HepG2 (cell line): ENCODE data around the gene AP1M1. TPM values are rescaled to one million over a fixed set of nuclear protein-coding genes. Genes with fewer than 3 reads are reported as not detected.

Experiments
- ATAC-seq: fragments of 200-7000 bp; cut with Tn5 transposase; 3 replicates; pipeline ENCODE4 v1.9.1; 2020; ENCODE audit warnings: mild to moderate bottlenecking, moderate library complexity
- BruUV-seq: library from RNA; stranded (reverse); fragments of 400-500 nt; replicated peaks from 2 replicates; lab custom pipeline; 2021; lab: Mats Ljungman, UMichigan
- CTCF ChIA-PET: fragments of 300-600 bp; formaldehyde crosslinking; extraction: SDS; loops from one replicate; lab custom pipeline; 2021; ENCODE audit warnings: low total read pairs, inconsistent platforms, low intra/inter-chr PET ratio; lab: Yijun Ruan, JAX
- POLR2A ChIA-PET: fragments of 350-600 bp; sonication (Branson Sonifier 250); formaldehyde crosslinking; loops from one replicate; lab custom pipeline; 2020; ENCODE audit warnings: antibody characterized with exemption, inconsistent platforms; lab: Yijun Ruan, JAX
- DNase-seq: peaks from one replicate; pipeline ENCODE4 v3.0.0-alpha.2; 2015; ENCODE audit warnings: low spot score
- FAIRE-seq: peaks from 3 replicates; lab custom pipeline; 2011; peaks lifted over from hg19 to GRCh38; lab: Jason Lieb, UNC
- H2AFZ ChIP-seq: one replicate; pipeline ENCODE4 v1.6.1; 2011; ENCODE audit warnings: low read length, inconsistent platforms
- H3K27ac ChIP-seq: fragments of 300-600 bp; 3 replicates; pipeline ENCODE4 v1.8.0; 2011; ENCODE audit warnings: mixed run types, mild to moderate bottlenecking, mixed read lengths, low read length, inconsistent platforms; ENCODE audit not compliant: insufficient read depth; ENCODE audit errors: extremely low read length
- H3K27me3 ChIP-seq, 2 experiments: fragments of 200-600 bp in 1 of 2; 2 replicates in 1 of 2; 3 replicates in 1 of 2; pipeline versions ENCODE4 v1.6.0 to v1.8.0; 2011; ENCODE audit warnings: low read length in 2 of 2, mild to moderate bottlenecking in 2 of 2, moderate library complexity in 2 of 2, inconsistent platforms in 1 of 2; ENCODE audit not compliant: insufficient read depth in 2 of 2, control insufficient read depth in 1 of 2
- H3K36me3 ChIP-seq, 2 experiments: fragments of 200-600 bp in 1 of 2; replicated peaks in 1 of 2; 2 replicates in 1 of 2; 3 replicates in 1 of 2; pipeline versions ENCODE4 v1.5.1 to v1.8.0; 2011; ENCODE audit warnings: low read length in 2 of 2, inconsistent platforms in 1 of 2; ENCODE audit not compliant: insufficient read depth in 2 of 2, control insufficient read depth in 1 of 2
- H3K4me1 ChIP-seq: 2 replicates; pipeline ENCODE4 v1.5.1; 2012; ENCODE audit warnings: low read length, inconsistent platforms; ENCODE audit not compliant: insufficient read depth
- H3K4me2 ChIP-seq: 2 replicates; pipeline ENCODE4 v1.6.0; 2011; ENCODE audit warnings: low read depth, low read length, inconsistent platforms
- H3K4me3 ChIP-seq, 3 experiments: fragments of 200-600 bp in 1 of 3; sonication (generic), shearing (Covaris generic) in 1 of 3; replicated peaks in 1 of 3; 2 replicates each; pipeline ENCODE4 v1.5.1; 2011 to 2016; ENCODE audit warnings: low read length in 3 of 3, inconsistent platforms in 2 of 3, low read depth in 2 of 3, mild to moderate bottlenecking in 2 of 3, control low read depth in 1 of 3, mixed read lengths in 1 of 3; ENCODE audit not compliant: insufficient read depth in 1 of 3
- H3K79me2 ChIP-seq: one replicate; pipeline ENCODE4 v1.6.1; 2011; ENCODE audit warnings: low read length, inconsistent platforms; ENCODE audit not compliant: insufficient read depth
- H3K9ac ChIP-seq: 2 replicates; pipeline ENCODE4 v1.6.0; 2011; ENCODE audit warnings: mild to moderate bottlenecking, low read depth, low read length, inconsistent platforms; ENCODE audit not compliant: insufficient read depth
- H3K9me3 ChIP-seq: 2 replicates; pipeline ENCODE4 v1.5.1; 2012; ENCODE audit warnings: mild to moderate bottlenecking, low read length
- H4K20me1 ChIP-seq: 2 replicates; pipeline ENCODE4 v1.6.0; 2011; ENCODE audit warnings: inconsistent platforms, mild to moderate bottlenecking, low read length, moderate library complexity; ENCODE audit not compliant: insufficient read depth
- AFF4 ChIP-seq: sonication (generic); formaldehyde crosslinking; IDR thresholded peaks from 2 replicates; pipeline ENCODE4 v1.4.0; 2020; ENCODE audit warnings: missing genetic modification reagents
- CHD4 ChIP-seq: fragments of 200-600 bp; sonication (generic); IDR thresholded peaks from 2 replicates; pipeline ENCODE4 v1.7.0; 2017; ENCODE audit warnings: mild to moderate bottlenecking, low read length, borderline replicate concordance
- FOXP1 ChIP-seq, 2 experiments: fragments of 450-650 bp in 1 of 2; IDR thresholded peaks; 2 replicates each; pipeline ENCODE4 v1.6.1; 2017 to 2018; ENCODE audit warnings: antibody characterized with exemption in 1 of 2
- MAFF ChIP-seq: IDR thresholded peaks from 2 replicates; pipeline ENCODE4 v1.6.1; 2011; ENCODE audit warnings: low read depth, low read length, improper control_type of control experiment
- ZMYM3 ChIP-seq: sonication (generic); formaldehyde crosslinking; IDR thresholded peaks from 2 replicates; pipeline ENCODE4 v1.5.1; 2020; ENCODE audit warnings: mild to moderate bottlenecking, missing genetic modification reagents
- ZNF646 ChIP-seq: sonication (generic); formaldehyde crosslinking; IDR thresholded peaks from 2 replicates; pipeline ENCODE4 v1.9.0; 2021; ENCODE audit warnings: mild to moderate bottlenecking, missing genetic modification reagents
- WGBS: methylation state at CpG from one replicate; pipeline ENCODE4 v1.1.6; 2017; ENCODE audit warnings: low lambda C conversion rate; 5-methylcytosine and 5-hydroxymethylcytosine counted together
- in situ Hi-C: cut with HindIII; loops from 2 replicates; pipeline ENCODE4 v1.10.0; 2017; ENCODE audit warnings: low pct_unique_long_range_greater_than_20kb; ENCODE audit not compliant: extremely low pct_ligation_motif_present
- intact Hi-C: fragments of 100-400 bp; cut with micrococcal nuclease; formaldehyde crosslinking; loops from one replicate; pipeline ENCODE4 v1.10.0; 2022; ENCODE audit not compliant: unreplicated experiment
- polyA plus RNA-seq, 8 experiments: library from polyadenylated mRNA; depleted of rRNA in 3 of 8; stranded (reverse) in 7 of 8; unstranded in 1 of 8; fragments of >200 nt; fragmentation: Illumina TruSeq in 4 of 8; extraction: Trizol in 4 of 8; gene quantifications; 2 replicates each; pipeline versions ENCODE4 v1.2.1 to v1.2.3, GENCODE V29; 2011 to 2016; ENCODE audit warnings: low read depth in 4 of 8, missing spikeins in 1 of 8, mixed read lengths in 1 of 8; ENCODE audit not compliant: insufficient read depth in 1 of 8
- total RNA-seq, 5 experiments: library from RNA; depleted of rRNA; stranded (reverse); fragments of >200 nt; fragmentation: Illumina TruSeq; extraction: Trizol; gene quantifications; 2 replicates each; pipeline ENCODE4 v1.2.3, GENCODE V29; 2016; ENCODE audit warnings: low read depth in 1 of 5

Gene AP1M1
- total and polyA plus RNA-seq, 2 of the 13 experiments (the other 11 are each of a cell fraction or from before 2014, with no cell fraction given): 34.4 to 46.1 TPM

DNA sequence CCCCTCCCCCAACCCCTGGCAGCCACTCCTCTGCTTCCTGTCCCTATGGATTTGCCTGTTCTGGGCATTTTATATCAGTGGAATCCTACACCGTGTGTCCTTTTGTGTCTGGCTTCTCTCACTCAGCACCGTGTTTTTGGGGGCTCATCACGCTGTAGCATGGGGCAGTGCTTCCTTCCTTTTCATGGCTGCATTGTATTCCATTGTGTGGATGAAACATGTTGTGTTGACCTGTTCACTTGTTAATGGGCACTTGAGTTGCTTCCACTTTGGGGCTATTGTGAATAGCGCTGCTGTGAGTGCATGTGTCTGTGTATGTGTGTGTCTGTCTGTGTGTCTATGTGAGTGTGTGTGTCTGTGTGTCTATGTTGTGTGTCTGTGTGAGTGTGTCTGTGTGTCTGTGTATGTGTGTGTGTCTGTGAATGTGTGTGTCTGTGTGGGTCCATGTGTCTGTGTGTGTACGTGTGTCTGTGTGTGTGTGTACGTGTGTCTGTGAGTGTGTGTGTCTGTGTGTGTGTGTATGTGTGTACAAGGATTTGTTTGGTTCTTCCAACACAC, 57.2 kb downstream of the AP1M1 start:
- H2AFZ ChIP-seq: no peak overlapping the region
- H3K4me3 ChIP-seq: no peak overlapping the region
- BruUV-seq: no TSS peak
- TF ChIP-seq ZNF646 (peak; percentile 86; the same call in 1 of the 2 replicates), AFF4 (no peak), MAFF (no peak), ZMYM3 (CRISPR knock-in tag) (peak; percentile 32; the same call in 1 of the 2 replicates), FOXP1 (IDR thresholded peaks at IDR 0.05) (0 out of 2 replicates have a peak, but pooled peaks have one; percentile 17), FOXP1 (CRISPR knock-in tag; IDR thresholded peaks at IDR 0.05) (no peak), CHD4 (no peak)
- H3K27me3 ChIP-seq: peaks cover 3 to 14% of the 10 kb centered on the region in 2 experiments; a peak in 3 of 5 replicates
- no peaks in the 10 kb centered on the region for H3K4me1 ChIP-seq
- H4K20me1 ChIP-seq: no peaks in the 10 kb centered on the region
- DNase-seq: no peak
- H3K9me3 ChIP-seq: no peaks in the 10 kb centered on the region
- in situ Hi-C loops: no loop called here
- no peak overlapping the region for H3K9ac ChIP-seq
- 68% methylated on average over 6 of the region's 6 CpGs for WGBS
- intact Hi-C loops: no loop called here
- ChIA-PET POLR2A (no interaction called here), CTCF (no interaction called here)
- H3K79me2 ChIP-seq: no peaks in the 10 kb centered on the region
- H3K36me3 ChIP-seq: no peaks in the 10 kb centered on the region
- H3K4me2 ChIP-seq: no peak overlapping the region
- FAIRE-seq: peak; percentile 36
- no peak for ATAC-seq
- H3K27ac ChIP-seq: no peak overlapping the region
